ENCODE results near the gene TNRC6C. TPM values are rescaled to one million over a fixed set of nuclear protein-coding genes. Genes with fewer than 3 reads are reported as not detected.

TNRC6C gene
- total and polyA plus RNA-seq, 2 of the 13 experiments (the other 11 are each of a cell fraction or from before 2014, with no cell fraction given) = 0.66 to 4.9 TPM

GRCh38 chr17:77957235-77957856 is 1.2 kb upstream of the TNRC6C start (continued):
- TF ChIP-seq SALL1 (CRISPR knock-in tag; IDR thresholded peaks at IDR 0.05) (no peak), MED8 (CRISPR knock-in tag; IDR thresholded peaks at IDR 0.05; ENCODE audit: insufficient replicate concordance) (no peak), ZNF160 (CRISPR knock-in tag; IDR thresholded peaks at IDR 0.05) (no peak), SRSF9 (IDR thresholded peaks at IDR 0.05; ENCODE audit: borderline replicate concordance, insufficient read depth, low read depth, low read length, poor library complexity, severe bottlenecking) (no peak), HOXD1 (CRISPR knock-in tag; IDR thresholded peaks at IDR 0.05) (no peak), ZNF703 (CRISPR knock-in tag; IDR thresholded peaks at IDR 0.05; ENCODE audit: borderline replicate concordance) (no peak), GATAD2A (CRISPR knock-in tag; IDR thresholded peaks at IDR 0.05) (no peak), TCF7L2 (IDR thresholded peaks at IDR 0.05; ENCODE audit: low read depth, low read length) (no peak), SMAD9 (CRISPR knock-in tag; IDR thresholded peaks at IDR 0.05) (no peak), ZNF451 (CRISPR knock-in tag; IDR thresholded peaks at IDR 0.05) (no peak)
- TF ChIP-seq, protein P1, sequence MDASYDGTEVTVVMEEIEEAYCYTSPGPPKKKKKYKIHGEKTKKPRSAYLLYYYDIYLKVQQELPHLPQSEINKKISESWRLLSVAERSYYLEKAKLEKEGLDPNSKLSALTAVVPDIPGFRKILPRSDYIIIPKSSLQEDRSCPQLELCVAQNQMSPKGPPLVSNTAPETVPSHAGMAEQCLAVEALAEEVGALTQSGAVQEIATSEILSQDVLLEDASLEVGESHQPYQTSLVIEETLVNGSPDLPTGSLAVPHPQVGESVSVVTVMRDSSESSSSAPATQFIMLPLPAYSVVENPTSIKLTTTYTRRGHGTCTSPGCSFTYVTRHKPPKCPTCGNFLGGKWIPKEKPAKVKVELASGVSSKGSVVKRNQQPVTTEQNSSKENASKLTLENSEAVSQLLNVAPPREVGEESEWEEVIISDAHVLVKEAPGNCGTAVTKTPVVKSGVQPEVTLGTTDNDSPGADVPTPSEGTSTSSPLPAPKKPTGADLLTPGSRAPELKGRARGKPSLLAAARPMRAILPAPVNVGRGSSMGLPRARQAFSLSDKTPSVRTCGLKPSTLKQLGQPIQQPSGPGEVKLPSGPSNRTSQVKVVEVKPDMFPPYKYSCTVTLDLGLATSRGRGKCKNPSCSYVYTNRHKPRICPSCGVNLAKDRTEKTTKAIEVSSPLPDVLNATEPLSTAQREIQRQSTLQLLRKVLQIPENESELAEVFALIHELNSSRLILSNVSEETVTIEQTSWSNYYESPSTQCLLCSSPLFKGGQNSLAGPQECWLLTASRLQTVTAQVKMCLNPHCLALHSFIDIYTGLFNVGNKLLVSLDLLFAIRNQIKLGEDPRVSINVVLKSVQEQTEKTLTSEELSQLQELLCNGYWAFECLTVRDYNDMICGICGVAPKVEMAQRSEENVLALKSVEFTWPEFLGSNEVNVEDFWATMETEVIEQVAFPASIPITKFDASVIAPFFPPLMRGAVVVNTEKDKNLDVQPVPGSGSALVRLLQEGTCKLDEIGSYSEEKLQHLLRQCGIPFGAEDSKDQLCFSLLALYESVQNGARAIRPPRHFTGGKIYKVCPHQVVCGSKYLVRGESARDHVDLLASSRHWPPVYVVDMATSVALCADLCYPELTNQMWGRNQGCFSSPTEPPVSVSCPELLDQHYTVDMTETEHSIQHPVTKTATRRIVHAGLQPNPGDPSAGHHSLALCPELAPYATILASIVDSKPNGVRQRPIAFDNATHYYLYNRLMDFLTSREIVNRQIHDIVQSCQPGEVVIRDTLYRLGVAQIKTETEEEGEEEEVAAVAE (CRISPR knock-in tag; IDR thresholded peaks at IDR 0.05; ENCODE audit: borderline replicate concordance) = no peak
- TF ChIP-seq, protein P2, sequence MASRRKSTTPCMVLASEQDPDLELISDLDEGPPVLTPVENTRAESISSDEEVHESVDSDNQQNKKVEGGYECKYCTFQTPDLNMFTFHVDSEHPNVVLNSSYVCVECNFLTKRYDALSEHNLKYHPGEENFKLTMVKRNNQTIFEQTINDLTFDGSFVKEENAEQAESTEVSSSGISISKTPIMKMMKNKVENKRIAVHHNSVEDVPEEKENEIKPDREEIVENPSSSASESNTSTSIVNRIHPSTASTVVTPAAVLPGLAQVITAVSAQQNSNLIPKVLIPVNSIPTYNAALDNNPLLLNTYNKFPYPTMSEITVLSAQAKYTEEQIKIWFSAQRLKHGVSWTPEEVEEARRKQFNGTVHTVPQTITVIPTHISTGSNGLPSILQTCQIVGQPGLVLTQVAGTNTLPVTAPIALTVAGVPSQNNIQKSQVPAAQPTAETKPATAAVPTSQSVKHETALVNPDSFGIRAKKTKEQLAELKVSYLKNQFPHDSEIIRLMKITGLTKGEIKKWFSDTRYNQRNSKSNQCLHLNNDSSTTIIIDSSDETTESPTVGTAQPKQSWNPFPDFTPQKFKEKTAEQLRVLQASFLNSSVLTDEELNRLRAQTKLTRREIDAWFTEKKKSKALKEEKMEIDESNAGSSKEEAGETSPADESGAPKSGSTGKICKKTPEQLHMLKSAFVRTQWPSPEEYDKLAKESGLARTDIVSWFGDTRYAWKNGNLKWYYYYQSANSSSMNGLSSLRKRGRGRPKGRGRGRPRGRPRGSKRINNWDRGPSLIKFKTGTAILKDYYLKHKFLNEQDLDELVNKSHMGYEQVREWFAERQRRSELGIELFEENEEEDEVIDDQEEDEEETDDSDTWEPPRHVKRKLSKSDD (CRISPR knock-in tag; IDR thresholded peaks at IDR 0.05; ENCODE audit: low read depth) = no peak
- TF ChIP-seq, protein P3, sequence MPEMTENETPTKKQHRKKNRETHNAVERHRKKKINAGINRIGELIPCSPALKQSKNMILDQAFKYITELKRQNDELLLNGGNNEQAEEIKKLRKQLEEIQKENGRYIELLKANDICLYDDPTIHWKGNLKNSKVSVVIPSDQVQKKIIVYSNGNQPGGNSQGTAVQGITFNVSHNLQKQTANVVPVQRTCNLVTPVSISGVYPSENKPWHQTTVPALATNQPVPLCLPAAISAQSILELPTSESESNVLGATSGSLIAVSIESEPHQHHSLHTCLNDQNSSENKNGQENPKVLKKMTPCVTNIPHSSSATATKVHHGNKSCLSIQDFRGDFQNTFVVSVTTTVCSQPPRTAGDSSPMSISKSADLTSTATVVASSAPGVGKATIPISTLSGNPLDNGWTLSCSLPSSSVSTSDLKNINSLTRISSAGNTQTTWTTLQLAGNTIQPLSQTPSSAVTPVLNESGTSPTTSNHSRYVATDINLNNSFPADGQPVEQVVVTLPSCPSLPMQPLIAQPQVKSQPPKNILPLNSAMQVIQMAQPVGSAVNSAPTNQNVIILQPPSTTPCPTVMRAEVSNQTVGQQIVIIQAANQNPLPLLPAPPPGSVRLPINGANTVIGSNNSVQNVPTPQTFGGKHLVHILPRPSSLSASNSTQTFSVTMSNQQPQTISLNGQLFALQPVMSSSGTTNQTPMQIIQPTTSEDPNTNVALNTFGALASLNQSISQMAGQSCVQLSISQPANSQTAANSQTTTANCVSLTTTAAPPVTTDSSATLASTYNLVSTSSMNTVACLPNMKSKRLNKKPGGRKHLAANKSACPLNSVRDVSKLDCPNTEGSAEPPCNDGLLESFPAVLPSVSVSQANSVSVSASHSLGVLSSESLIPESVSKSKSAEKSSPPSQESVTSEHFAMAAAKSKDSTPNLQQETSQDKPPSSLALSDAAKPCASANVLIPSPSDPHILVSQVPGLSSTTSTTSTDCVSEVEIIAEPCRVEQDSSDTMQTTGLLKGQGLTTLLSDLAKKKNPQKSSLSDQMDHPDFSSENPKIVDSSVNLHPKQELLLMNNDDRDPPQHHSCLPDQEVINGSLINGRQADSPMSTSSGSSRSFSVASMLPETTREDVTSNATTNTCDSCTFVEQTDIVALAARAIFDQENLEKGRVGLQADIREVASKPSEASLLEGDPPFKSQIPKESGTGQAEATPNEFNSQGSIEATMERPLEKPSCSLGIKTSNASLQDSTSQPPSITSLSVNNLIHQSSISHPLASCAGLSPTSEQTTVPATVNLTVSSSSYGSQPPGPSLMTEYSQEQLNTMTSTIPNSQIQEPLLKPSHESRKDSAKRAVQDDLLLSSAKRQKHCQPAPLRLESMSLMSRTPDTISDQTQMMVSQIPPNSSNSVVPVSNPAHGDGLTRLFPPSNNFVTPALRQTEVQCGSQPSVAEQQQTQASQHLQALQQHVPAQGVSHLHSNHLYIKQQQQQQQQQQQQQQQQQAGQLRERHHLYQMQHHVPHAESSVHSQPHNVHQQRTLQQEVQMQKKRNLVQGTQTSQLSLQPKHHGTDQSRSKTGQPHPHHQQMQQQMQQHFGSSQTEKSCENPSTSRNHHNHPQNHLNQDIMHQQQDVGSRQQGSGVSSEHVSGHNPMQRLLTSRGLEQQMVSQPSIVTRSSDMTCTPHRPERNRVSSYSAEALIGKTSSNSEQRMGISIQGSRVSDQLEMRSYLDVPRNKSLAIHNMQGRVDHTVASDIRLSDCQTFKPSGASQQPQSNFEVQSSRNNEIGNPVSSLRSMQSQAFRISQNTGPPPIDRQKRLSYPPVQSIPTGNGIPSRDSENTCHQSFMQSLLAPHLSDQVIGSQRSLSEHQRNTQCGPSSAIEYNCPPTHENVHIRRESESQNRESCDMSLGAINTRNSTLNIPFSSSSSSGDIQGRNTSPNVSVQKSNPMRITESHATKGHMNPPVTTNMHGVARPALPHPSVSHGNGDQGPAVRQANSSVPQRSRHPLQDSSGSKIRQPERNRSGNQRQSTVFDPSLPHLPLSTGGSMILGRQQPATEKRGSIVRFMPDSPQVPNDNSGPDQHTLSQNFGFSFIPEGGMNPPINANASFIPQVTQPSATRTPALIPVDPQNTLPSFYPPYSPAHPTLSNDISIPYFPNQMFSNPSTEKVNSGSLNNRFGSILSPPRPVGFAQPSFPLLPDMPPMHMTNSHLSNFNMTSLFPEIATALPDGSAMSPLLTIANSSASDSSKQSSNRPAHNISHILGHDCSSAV (CRISPR knock-in tag; IDR thresholded peaks at IDR 0.05; ENCODE audit: borderline replicate concordance) = no peak
